ENCODE results near the gene LRRC45. TPM values are rescaled to one million over a fixed set of nuclear protein-coding genes. Genes with fewer than 3 reads are reported as not detected.

LRRC45 gene
- total and polyA plus RNA-seq, 12 donors, result 1.2 to 24.5 (median 12.6) TPM

- Histone ChIP-seq H3K27ac (no peak overlapping the region), H3K4me1 (replicated peaks in 1 of 2) (peaks cover 14% of the 10 kb centered on the region in 2 donors), H3K27me3 (no peaks in the 10 kb centered on the region), H3K9me3 (replicated peaks in 1 of 3) (no peaks in the 10 kb centered on the region), H3K36me3 (replicated peaks in 1 of 2) (no peaks in the 10 kb centered on the region), H3K4me3 (no peak overlapping the region)
- whole genome bisulfite sequencing, 4 donors, result 83 to 97% (median 95%) methylated on average over 2 to 8 of the region's 8 CpGs
- TF ChIP-seq, protein P1, sequence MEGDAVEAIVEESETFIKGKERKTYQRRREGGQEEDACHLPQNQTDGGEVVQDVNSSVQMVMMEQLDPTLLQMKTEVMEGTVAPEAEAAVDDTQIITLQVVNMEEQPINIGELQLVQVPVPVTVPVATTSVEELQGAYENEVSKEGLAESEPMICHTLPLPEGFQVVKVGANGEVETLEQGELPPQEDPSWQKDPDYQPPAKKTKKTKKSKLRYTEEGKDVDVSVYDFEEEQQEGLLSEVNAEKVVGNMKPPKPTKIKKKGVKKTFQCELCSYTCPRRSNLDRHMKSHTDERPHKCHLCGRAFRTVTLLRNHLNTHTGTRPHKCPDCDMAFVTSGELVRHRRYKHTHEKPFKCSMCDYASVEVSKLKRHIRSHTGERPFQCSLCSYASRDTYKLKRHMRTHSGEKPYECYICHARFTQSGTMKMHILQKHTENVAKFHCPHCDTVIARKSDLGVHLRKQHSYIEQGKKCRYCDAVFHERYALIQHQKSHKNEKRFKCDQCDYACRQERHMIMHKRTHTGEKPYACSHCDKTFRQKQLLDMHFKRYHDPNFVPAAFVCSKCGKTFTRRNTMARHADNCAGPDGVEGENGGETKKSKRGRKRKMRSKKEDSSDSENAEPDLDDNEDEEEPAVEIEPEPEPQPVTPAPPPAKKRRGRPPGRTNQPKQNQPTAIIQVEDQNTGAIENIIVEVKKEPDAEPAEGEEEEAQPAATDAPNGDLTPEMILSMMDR (IDR thresholded peaks at IDR 0.05), result no peak
- TF ChIP-seq POLR2A (IDR thresholded peaks at IDR 0.05), result no peak
- no peak for DNase-seq
- intact Hi-C loops (cut with DNase I), result loop anchor here in 1 of 2 donors (10.0 kb wide), 1 partner anchor 275 kb away; the partner anchor contains the start of gene CD7
Observed at GRCh38 chr17:82039695-82040299, 16.7 kb downstream of the LRRC45 start.

DNA sequence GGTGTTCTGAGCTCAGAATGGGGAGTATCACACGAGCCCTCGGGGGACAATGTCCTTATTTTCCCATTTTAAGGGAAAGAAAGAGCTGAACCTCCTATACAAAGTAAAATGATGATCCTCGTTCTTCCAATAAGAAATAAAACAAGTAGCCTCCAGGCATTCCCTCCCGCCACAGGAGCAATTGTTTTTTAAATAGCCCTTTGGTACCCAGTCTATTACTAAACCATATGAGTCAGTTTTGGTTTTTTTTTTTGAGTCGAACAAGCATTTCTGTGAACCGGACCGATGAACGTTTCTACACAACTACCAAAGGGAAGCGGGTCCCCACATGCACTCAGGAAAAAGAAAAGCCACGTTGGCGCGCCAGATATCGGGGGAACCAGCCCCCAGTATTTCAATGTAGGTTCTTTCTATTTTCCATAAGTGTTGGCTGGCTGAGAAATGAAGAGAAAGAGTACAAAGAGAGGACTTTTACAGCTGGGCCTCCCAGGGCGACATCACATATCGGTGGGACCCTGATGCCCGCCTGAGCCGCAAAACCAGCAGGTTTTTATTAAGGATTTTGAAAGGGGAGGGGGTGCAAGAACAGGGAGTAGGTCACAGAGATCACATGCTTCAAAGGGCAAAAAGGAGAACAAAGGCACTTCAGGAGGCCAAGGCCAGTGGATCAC, 18.2 kb downstream of the LRRC45 start:
- Histone ChIP-seq H3K9me3 (replicated peaks in 1 of 3) (no peaks in the 10 kb centered on the region), H3K4me1 (replicated peaks in 1 of 2) (peaks cover 8 to 9% of the 10 kb centered on the region in 2 donors), H3K27ac (no peak overlapping the region), H3K4me3 (no peak overlapping the region), H3K36me3 (replicated peaks in 1 of 2) (no peaks in the 10 kb centered on the region), H3K27me3 (no peaks in the 10 kb centered on the region)
- no peak for TF ChIP-seq POLR2A (IDR thresholded peaks at IDR 0.05)
- TF ChIP-seq, protein P1 (IDR thresholded peaks at IDR 0.05), result no peak
- WGBS, 4 donors, result 80 to 85% (median 83%) methylated on average over 17 of the region's 17 CpGs
- no peak for DNase-seq
- intact Hi-C loops (cut with DNase I), result no loop called here

- TF ChIP-seq POLR2A (IDR thresholded peaks at IDR 0.05), result no peak
- TF ChIP-seq, protein P1 (IDR thresholded peaks at IDR 0.05), result no peak
- Histone ChIP-seq H3K36me3 (replicated peaks in 1 of 2) (peaks cover 0 to 7% of the 10 kb centered on the region in 2 donors), H3K27ac (no peak overlapping the region), H3K27me3 (no peaks in the 10 kb centered on the region), H3K9me3 (replicated peaks in 1 of 3) (no peaks in the 10 kb centered on the region), H3K4me1 (replicated peaks in 1 of 2) (no peaks in the 10 kb centered on the region), H3K4me3 (no peak overlapping the region)
- DNase-seq, result no peak
- 69 to 84% (median 78%) methylated on average over 6 to 9 of the region's 9 CpGs for WGBS, 4 donors
- intact Hi-C loops (cut with DNase I), result no loop called here
Observed at GRCh38 chr17:82042649-82043048, 19.5 kb downstream of the LRRC45 start.

DNA sequence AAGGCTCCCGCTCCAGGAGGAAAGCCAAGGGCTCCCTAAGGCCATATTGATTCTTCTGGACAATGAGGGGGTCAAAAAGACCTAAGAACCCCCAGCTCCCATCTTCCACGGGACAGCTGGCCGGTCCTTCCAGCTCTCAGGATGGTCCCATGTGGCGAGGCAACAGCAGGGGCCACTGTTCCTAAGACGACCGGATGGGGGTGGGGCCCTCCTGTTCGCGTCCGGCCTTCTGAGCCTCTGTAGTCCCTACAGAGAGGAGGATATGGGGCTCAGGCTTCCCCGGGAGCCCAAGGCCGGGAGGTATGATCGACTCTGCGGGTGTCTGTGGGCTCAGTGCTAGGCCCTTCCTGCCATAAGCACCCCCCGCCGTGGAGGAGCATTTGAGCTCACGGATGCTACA, 20.4 kb downstream of the LRRC45 start:
- intact Hi-C loops (cut with DNase I), result no loop called here
- WGBS, 4 donors, result 75 to 81% (median 77%) methylated on average over 8 to 16 of the region's 16 CpGs
- Histone ChIP-seq H3K36me3 (replicated peaks in 1 of 2) (peaks cover 0 to 13% of the 10 kb centered on the region in 2 donors), H3K4me3 (no peak overlapping the region), H3K4me1 (replicated peaks in 1 of 2) (no peaks in the 10 kb centered on the region), H3K9me3 (replicated peaks in 1 of 3) (no peaks in the 10 kb centered on the region), H3K27ac (no peak overlapping the region), H3K27me3 (no peaks in the 10 kb centered on the region)
- DNase-seq, result no peak
- TF ChIP-seq POLR2A (IDR thresholded peaks at IDR 0.05), result no peak
- TF ChIP-seq, protein P1 (IDR thresholded peaks at IDR 0.05), result no peak

All from adrenal gland (tissue), 12 donors.